Kidney (tissue), 14 donors: ENCODE data around the gene CD55. TPM values are rescaled to one million over a fixed set of nuclear protein-coding genes. Genes with fewer than 3 reads are reported as not detected.

Experiments used
- DNase-seq, 5 donors: peaks; one replicate each; pipeline ENCODE4 v3.0.0-alpha.2; 2013 to 2020
- FAIRE-seq: peaks from 2 replicates; lab custom pipeline; 2012; peaks lifted over from hg19 to GRCh38; lab: Jason Lieb, UNC
- H3K27ac ChIP-seq, 2 donors: one replicate each; pipeline ENCODE4 v1.7.0; 2013; ENCODE audit warnings: low read depth in 2 of 2, low read length in 2 of 2, inconsistent platforms in 1 of 2
- H3K27me3 ChIP-seq: one replicate; pipeline ENCODE4 v1.7.1; 2013; ENCODE audit warnings: low read length, inconsistent platforms; ENCODE audit not compliant: control insufficient read depth, insufficient read depth
- H3K36me3 ChIP-seq, 3 donors: one replicate each; pipeline versions ENCODE4 v1.7.0 to v1.7.1; 2013; ENCODE audit warnings: low read length in 3 of 3, control low read depth in 1 of 3, inconsistent platforms in 1 of 3; ENCODE audit not compliant: insufficient read depth in 3 of 3, control insufficient read depth in 2 of 3
- H3K4me1 ChIP-seq, 3 donors: one replicate each; pipeline versions ENCODE4 v1.7.0 to v1.7.1; 2013; ENCODE audit warnings: low read length in 3 of 3, inconsistent platforms in 1 of 3, low read depth in 1 of 3; ENCODE audit not compliant: control insufficient read depth in 2 of 3, insufficient read depth in 2 of 3
- H3K4me3 ChIP-seq, 3 donors: one replicate each; pipeline versions ENCODE4 v1.7.0 to v1.8.1; 2013; ENCODE audit warnings: low read length in 3 of 3, control low read depth in 1 of 3, inconsistent platforms in 1 of 3
- H3K9ac ChIP-seq, 3 donors: one replicate each; pipeline versions ENCODE4 v1.7.0 to v1.7.1; 2013; ENCODE audit warnings: low read length in 3 of 3, control low read depth in 1 of 3, inconsistent platforms in 1 of 3
- H3K9me3 ChIP-seq, 3 donors: one replicate each; pipeline versions ENCODE4 v1.7.0 to v1.7.1; 2013; ENCODE audit warnings: low read length in 3 of 3, control low read depth in 1 of 3, inconsistent platforms in 1 of 3; ENCODE audit not compliant: control insufficient read depth in 2 of 3, insufficient read depth in 1 of 3
- intact Hi-C: fragments of 100-400 bp; cut with DNase I; formaldehyde crosslinking; loops from one replicate; pipeline ENCODE4 v1.11.1; 2022
- polyA plus RNA-seq: library from polyadenylated mRNA; stranded (reverse); fragments of 350-450 nt; fragmentation: Illumina TruSeq; extraction: RNeasy Lipid Tissue Mini Kit (QIAGEN cat#74804); gene quantifications from one replicate; pipeline ENCODE4 v1.2.3, GENCODE V29; 2014; ENCODE audit warnings: low read depth, low replicate concordance; ENCODE audit not compliant: insufficient read depth
- total RNA-seq: library from RNA; stranded (reverse); fragmentation: NEBNext Ultra II Directional; extraction: Animal tissue kit (Norgen Biotek cat#: 25700); gene quantifications from one replicate; pipeline ENCODE4 v1.2.1, GENCODE V29; 2021
- TF ChIP-seq, protein P1 (sequence below): IDR thresholded peaks from 3 replicates; pipeline ENCODE4 v1.5.1; 2012; ENCODE audit warnings: mild to moderate bottlenecking, moderate library complexity, borderline replicate concordance; ENCODE audit not compliant: insufficient read depth; ENCODE audit errors: extremely low read depth
- donor health status: control.
- donor health status: control.
- donor health status: control.
- donor health status: control.
- donor health status: control.
- donor health status: DM: yes; HTN: yes; CAD: no.
- donor health status: Normal renal cell carcinoma (clear cell type).

Gene CD55
- total and polyA plus RNA-seq, 2 donors from 2014 or later, result 28.8 to 69.5 TPM

DNA sequence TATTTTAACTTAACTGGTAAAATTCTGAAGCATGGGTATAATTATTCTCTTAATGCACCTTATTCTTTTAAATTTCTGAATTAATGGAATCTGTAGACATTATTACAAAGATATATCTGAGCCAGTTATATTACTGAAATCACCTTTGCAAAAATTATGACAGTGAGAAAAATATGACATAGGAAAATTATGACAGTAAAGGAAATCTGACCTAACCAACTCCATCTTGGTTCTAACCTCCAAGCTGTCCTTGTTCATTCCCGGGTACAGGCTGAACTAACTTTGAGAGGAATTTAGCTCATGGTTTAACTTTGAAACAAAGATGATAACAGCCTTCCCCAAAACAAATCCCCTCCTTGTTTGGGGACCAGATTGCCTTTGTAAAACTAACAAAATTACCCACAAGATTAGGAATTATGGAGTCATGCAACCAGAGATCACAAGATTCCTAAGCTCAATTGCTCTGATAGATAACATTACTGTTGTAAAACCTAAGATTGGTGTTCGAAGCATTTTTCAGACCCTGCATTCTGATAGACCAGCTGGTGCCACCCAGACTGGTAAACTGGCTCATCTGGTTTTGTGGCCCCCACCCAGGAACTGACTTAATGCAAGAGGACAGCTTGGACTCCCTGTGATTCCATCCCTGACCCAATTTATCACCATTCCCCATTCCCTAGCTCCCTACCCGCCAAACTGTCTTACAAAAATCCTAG lies 9.4 kb upstream of the CD55 start:
- peaks cover 0 to 4% (median 3%) of the 10 kb centered on the region in 3 donors for H3K4me1 ChIP-seq
- intact Hi-C loops, result no loop called here
- peaks cover 0 to 3% (median 0%) of the 10 kb centered on the region in 3 donors for H3K9me3 ChIP-seq
- no peak overlapping the region for H3K27ac ChIP-seq
- TF ChIP-seq, protein P1, sequence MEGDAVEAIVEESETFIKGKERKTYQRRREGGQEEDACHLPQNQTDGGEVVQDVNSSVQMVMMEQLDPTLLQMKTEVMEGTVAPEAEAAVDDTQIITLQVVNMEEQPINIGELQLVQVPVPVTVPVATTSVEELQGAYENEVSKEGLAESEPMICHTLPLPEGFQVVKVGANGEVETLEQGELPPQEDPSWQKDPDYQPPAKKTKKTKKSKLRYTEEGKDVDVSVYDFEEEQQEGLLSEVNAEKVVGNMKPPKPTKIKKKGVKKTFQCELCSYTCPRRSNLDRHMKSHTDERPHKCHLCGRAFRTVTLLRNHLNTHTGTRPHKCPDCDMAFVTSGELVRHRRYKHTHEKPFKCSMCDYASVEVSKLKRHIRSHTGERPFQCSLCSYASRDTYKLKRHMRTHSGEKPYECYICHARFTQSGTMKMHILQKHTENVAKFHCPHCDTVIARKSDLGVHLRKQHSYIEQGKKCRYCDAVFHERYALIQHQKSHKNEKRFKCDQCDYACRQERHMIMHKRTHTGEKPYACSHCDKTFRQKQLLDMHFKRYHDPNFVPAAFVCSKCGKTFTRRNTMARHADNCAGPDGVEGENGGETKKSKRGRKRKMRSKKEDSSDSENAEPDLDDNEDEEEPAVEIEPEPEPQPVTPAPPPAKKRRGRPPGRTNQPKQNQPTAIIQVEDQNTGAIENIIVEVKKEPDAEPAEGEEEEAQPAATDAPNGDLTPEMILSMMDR, result no peak
- FAIRE-seq, result no peak
- no peak overlapping the region for H3K4me3 ChIP-seq
- DNase-seq, result no peak
- H3K9ac ChIP-seq, result no peak overlapping the region
- H3K27me3 ChIP-seq, result no peaks in the 10 kb centered on the region
- H3K36me3 ChIP-seq, result no peaks in the 10 kb centered on the region

DNA sequence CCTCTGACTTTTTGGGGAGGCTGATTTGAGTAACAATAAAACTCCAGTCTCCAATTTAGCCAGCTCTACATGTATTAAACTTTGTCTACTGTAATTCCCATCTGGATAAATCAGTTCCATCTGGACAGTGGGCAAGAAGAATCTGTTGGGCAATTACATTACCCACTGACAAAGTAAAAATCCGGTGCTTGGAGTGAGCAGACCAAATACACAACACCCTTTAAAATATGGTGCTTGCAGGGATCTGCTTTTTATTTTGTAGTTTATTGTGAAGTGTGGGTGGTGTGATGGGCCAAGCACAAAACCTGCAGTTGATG lies 8.9 kb upstream of the CD55 start:
- Histone ChIP-seq H3K9me3 (peaks cover 0 to 3% (median 0%) of the 10 kb centered on the region in 3 donors), H3K36me3 (no peaks in the 10 kb centered on the region), H3K9ac (no peak overlapping the region), H3K27ac (no peak overlapping the region), H3K27me3 (no peaks in the 10 kb centered on the region), H3K4me3 (no peak overlapping the region), H3K4me1 (peaks cover 0 to 4% (median 3%) of the 10 kb centered on the region in 3 donors)
- TF ChIP-seq, protein P1, result no peak
- DNase-seq (no peak), FAIRE-seq (no peak)
- intact Hi-C loops, result no loop called here

DNA sequence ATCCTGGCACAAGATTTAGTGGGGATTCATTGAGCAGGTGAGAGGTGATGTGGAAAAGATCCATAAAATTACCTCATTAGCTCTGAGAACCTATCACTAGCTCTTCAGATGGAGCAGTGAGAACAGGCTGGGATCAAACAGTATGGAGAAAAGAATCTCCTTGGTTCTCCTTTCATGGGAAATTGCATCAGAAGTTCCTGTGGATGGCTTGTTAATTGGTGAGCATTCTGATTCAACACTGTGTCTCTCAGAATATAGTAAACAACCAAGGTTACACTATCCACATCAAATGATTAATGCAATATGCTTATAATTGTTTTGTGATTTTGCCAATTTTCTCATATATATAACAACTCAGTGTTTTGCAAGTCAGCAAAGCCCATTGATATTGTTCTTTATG lies 8.3 kb upstream of the CD55 start:
- Histone ChIP-seq H3K4me3 (no peak overlapping the region), H3K27ac (no peak overlapping the region), H3K4me1 (peaks cover 0 to 4% (median 3%) of the 10 kb centered on the region in 3 donors), H3K9ac (no peak overlapping the region), H3K9me3 (peaks cover 0 to 3% (median 0%) of the 10 kb centered on the region in 3 donors), H3K36me3 (no peaks in the 10 kb centered on the region), H3K27me3 (no peaks in the 10 kb centered on the region)
- intact Hi-C loops, result no loop called here
- no peak for FAIRE-seq
- TF ChIP-seq, protein P1, result no peak
- DNase-seq, result no peak
